Activated T-helper 2 cell treated with anti-CD3 and anti-CD28 coated beads, Interferon-gamma antibody, Interleukin-2, Interleukin-4, amounts not matched to agents 10 μg/mL and 5 μg/mL and 100 μg/mL, durations not matched to agents 14 hours and 24 hours and 36 hours (primary cell): ENCODE results near the gene MYO1F. TPM values are rescaled to one million over a fixed set of nuclear protein-coding genes. Genes with fewer than 3 reads are reported as not detected.

Experiments used
- DNase-seq: peaks from one replicate; pipeline ENCODE4 v3.0.0; 2021; ENCODE audit warnings: low spot score
- H3K27ac Mint-ChIP-seq: one replicate; pipeline ENCODE4 v1.8.0; 2021; ENCODE audit warnings: mixed read lengths
- H3K27me3 Mint-ChIP-seq: one replicate; pipeline ENCODE4 v1.8.0; 2021; ENCODE audit warnings: low read depth, mixed read lengths
- H3K36me3 Mint-ChIP-seq: one replicate; pipeline ENCODE4 v1.8.0; 2021; ENCODE audit warnings: low read depth, mixed read lengths
- H3K4me1 Mint-ChIP-seq: one replicate; pipeline ENCODE4 v1.8.0; 2021; ENCODE audit warnings: low read depth, mixed read lengths
- H3K4me3 Mint-ChIP-seq: one replicate; pipeline ENCODE4 v1.8.0; 2021; ENCODE audit warnings: low read depth, mild to moderate bottlenecking, moderate library complexity, mixed read lengths
- H3K9me3 Mint-ChIP-seq: one replicate; pipeline ENCODE4 v1.8.0; 2021; ENCODE audit warnings: mixed read lengths
- intact Hi-C: fragments of 100-400 bp; cut with micrococcal nuclease; formaldehyde crosslinking; loops from one replicate; pipeline ENCODE4 v1.15.1; 2023
- total RNA-seq: library from RNA; stranded (reverse); gene quantifications from 2 replicates; pipeline ENCODE4 v1.2.3, GENCODE V29; 2022

MYO1F gene
- total RNA-seq, 1 donor from 2014 or later: 43.9 TPM

DNA sequence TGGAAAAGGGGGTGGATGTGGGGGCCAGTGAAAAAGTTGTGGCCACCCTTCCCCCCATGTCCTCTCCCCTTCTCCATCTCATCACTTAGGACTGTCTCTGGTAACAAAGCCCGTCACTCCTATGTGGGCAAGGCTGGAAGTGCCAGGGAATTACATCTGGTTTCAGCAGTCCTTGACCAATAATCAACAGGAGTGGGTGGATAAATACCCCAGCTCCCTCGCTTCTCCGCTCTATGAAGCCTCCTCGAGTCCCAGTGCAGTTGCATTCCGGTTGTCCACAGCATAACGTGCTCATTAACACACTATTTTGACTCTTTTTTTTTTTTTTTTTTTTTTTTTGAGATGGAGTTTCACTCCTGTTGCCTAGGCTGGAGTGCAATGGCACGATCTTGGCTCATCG, 31.5 kb downstream of the MYO1F start:
- no peak overlapping the region for H3K27ac Mint-ChIP-seq
- no peak for DNase-seq
- peaks cover 29% of the 10 kb centered on the region for H3K36me3 Mint-ChIP-seq
- no peaks in the 10 kb centered on the region for H3K4me1 Mint-ChIP-seq
- no peak overlapping the region for H3K4me3 Mint-ChIP-seq
- H3K9me3 Mint-ChIP-seq: no peaks in the 10 kb centered on the region
- H3K27me3 Mint-ChIP-seq: no peaks in the 10 kb centered on the region
- intact Hi-C loops: no loop called here

DNA sequence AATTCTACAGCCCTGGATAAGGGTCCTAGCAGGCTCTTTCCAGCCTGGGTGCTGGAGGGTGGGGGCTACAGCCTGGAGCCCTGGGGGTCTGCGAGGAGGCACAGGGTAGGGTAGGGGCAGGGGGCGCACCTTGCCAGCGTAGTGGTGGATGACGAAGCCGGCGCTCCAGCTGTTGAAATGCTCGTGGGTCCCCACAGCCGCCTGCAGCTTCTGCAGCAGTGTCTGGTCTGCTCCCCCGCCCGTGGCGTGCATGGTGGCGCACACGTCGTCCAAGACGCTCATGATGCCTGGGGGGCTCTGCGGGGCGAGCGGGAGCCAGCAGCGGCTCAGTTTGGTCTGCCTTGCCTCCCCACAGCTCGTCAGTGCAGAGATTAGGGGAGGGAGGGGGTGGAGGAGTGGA, 33.1 kb downstream of the MYO1F start:
- intact Hi-C loops: no loop called here
- Mint-ChIP-seq H3K9me3 (no peaks in the 10 kb centered on the region), H3K4me3 (no peak overlapping the region), H3K27ac (no peak overlapping the region), H3K27me3 (no peaks in the 10 kb centered on the region), H3K36me3 (peaks cover 31% of the 10 kb centered on the region), H3K4me1 (no peaks in the 10 kb centered on the region)
- DNase-seq: no peak

DNA sequence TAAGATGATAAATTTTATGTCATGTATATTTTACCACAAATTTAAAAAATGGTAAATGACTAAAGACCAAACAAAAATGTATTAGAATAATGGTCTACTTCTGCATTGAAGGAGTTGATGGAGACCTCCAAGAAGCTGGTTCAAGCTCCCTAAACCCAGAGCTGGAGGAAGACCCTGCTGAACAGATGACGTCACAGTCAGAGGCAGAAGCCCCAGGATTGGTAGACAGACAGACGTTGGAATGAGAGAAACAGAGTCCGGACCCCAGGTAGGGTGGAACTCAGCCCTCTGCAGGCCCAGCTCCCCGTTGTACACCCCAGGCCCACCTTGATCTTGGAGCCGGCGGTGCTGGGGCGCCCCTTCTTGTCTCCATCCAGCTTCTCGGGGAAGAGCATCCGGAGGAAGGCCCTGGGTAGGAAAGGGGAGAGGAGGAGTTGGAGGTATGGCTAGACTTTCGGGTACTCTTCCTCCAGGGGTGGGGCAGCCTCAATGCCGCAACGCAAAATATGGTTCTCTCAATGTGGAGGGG, 37.6 kb downstream of the MYO1F start:
- Mint-ChIP-seq H3K4me3 (no peak overlapping the region), H3K27me3 (no peaks in the 10 kb centered on the region), H3K36me3 (peaks cover 37% of the 10 kb centered on the region), H3K9me3 (no peaks in the 10 kb centered on the region), H3K27ac (no peak overlapping the region), H3K4me1 (no peaks in the 10 kb centered on the region)
- intact Hi-C loops: no loop called here
- DNase-seq: no peak

DNA sequence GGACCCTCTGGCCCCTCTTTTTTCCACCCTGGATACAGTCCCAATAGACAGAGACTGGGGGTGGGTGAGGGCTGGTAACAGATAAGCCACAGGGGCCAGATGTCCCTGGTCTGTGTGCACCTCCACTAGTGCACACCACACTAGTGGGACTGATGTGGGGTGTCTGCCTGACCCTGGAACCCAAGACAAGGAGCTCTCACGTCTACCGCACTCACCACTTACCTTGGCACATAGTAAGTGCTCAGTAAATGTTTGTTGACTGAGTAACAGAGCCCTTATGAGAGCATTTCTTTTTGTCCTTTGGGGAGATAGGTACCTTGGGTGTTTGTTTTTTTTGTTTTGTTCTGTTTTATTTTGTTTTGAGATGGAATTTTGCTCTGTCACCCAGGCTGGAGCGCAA, 40.1 kb downstream of the MYO1F start:
- Mint-ChIP-seq H3K36me3 (peaks cover 39% of the 10 kb centered on the region), H3K4me3 (no peak overlapping the region), H3K4me1 (no peaks in the 10 kb centered on the region), H3K27me3 (no peaks in the 10 kb centered on the region), H3K9me3 (no peaks in the 10 kb centered on the region), H3K27ac (no peak overlapping the region)
- no peak for DNase-seq
- intact Hi-C loops: no loop called here

DNA sequence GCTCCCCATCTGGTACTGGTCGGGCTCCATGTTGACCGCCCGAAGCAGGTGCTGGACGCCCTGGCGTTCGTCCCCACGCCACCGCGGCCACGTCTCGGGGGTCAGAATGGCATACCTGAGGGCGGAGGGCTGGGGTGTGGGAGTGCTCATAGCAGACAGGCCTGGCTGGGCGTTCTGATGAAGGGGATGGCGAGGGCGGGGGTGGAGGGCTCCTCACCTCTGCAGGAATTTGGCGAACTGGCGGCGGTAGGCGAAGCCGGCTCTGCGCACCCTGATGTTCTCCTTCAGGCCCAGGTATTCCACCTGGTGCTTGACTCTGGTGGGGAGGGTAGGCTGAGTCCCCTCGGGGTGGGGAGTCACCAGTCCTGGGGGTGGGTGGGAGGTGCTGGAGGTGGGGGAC, 41.0 kb downstream of the MYO1F start:
- Mint-ChIP-seq H3K4me3 (no peak overlapping the region), H3K9me3 (no peaks in the 10 kb centered on the region), H3K36me3 (peaks cover 40% of the 10 kb centered on the region), H3K27ac (no peak overlapping the region), H3K27me3 (no peaks in the 10 kb centered on the region), H3K4me1 (no peaks in the 10 kb centered on the region)
- no peak for DNase-seq
- intact Hi-C loops: no loop called here

DNA sequence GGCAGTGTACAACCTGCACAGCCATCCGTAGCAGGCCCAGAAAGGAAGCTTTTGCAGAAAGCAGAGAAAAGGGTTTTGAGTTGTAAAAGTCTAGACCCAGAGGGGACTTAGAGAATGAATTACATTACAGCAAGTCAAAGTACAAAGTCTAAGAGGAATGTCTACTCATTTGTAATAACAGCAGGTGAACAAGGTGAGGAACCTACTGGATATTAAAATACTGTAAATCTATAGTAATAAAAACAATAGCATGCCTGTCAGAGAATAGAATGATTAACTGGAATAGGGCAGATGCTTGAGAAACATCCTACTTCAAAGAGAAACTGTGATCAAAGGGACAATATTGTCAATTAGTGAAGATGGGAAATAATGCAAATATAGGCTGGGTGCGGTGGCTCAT, 45.0 kb downstream of the MYO1F start:
- Mint-ChIP-seq H3K27me3 (no peaks in the 10 kb centered on the region), H3K36me3 (peaks cover 63% of the 10 kb centered on the region), H3K9me3 (no peaks in the 10 kb centered on the region), H3K4me1 (no peaks in the 10 kb centered on the region), H3K27ac (peak overlapping the region; percentile 28), H3K4me3 (no peak overlapping the region)
- DNase-seq: no peak
- intact Hi-C loops: no loop called here

DNA sequence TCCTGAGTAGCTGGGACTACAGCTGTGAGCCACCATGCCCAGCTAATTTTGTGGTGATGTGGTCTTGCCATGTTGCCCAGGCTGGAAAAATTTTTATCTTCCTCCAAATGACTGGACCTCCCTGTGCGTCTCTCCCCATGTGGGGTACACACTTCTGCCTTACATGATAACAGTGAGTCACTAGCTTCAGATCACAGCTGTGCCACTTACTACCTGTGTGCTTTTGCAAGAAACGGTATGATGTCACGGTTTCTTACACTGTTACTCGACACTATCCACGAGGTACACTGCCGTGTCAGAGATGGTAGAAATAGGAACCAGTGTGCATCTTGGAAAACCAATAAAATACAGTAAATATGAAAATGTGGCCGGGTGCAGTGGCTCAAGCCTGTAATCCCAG, 45.8 kb downstream of the MYO1F start:
- Mint-ChIP-seq H3K4me3 (no peak overlapping the region), H3K9me3 (no peaks in the 10 kb centered on the region), H3K27me3 (no peaks in the 10 kb centered on the region), H3K27ac (no peak overlapping the region), H3K36me3 (peaks cover 63% of the 10 kb centered on the region), H3K4me1 (no peaks in the 10 kb centered on the region)
- intact Hi-C loops: no loop called here
- DNase-seq: no peak

DNA sequence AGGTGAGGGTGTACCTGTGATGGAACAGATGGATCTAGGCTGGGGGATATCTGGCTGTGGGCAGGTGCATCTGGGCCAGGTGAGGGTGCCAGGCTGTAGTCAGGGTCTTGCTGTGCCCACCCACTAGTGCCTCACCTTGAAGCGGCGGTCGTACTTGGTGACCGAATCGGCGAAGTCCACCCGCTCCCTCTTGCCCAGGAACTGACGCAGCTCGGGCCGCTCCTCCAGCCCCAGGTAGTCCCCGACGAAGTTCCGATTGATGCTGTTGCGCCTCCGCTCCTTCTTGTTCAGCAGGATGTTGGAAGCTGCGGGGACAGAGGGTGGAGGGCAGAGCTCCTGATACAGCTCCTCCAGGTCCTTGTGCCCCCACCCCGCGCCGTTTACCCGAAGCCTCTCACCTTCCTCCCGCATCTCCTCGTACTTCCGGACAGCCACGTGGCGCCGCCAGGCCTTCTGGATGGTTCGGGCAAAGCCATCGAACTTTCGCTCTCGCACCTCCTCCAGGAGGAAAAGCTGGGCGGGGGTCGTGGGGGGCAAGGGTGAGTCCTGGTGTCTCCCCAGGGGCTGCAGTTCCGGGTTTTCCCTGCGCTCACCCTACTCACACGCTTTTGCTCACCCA, 47.1 kb downstream of the MYO1F start:
- no peaks in the 10 kb centered on the region for H3K27me3 Mint-ChIP-seq
- no peak overlapping the region for H3K4me3 Mint-ChIP-seq
- H3K27ac Mint-ChIP-seq: no peak overlapping the region
- H3K9me3 Mint-ChIP-seq: no peaks in the 10 kb centered on the region
- no peaks in the 10 kb centered on the region for H3K4me1 Mint-ChIP-seq
- intact Hi-C loops: no loop called here
- DNase-seq: no peak
- H3K36me3 Mint-ChIP-seq: peaks cover 52% of the 10 kb centered on the region

DNA sequence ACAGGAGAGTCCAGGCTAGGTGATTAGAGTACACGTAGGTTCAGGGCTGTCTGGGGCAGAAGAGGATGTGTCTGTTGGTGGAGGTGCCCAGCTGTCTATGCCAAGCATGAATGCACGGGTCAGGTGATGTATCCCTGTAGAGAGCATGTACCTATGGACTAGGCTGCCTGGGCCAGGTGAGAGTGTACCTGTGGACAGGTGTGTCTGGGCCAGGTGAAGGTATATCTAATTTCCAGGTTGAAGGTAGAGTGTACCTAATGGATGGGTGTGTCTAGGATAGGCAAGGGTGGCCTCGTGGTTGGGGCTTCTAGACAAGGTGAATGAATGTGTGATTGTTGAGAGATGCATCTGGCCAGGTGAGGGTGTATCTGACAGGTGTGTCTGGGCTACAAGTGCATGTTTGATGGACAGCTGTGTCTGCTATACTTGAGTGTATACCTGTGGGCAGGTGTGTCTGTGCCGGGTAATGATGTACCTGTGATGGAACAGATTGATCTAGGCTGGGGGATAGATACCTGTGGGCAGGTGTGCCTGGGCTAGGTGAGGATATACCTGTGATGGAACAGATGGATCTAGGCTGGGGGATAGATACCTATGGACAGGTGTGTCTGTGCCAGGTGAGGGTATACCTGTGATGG, 47.8 kb downstream of the MYO1F start:
- Mint-ChIP-seq H3K36me3 (peaks cover 51% of the 10 kb centered on the region), H3K4me1 (no peaks in the 10 kb centered on the region), H3K27ac (no peak overlapping the region), H3K4me3 (no peak overlapping the region), H3K27me3 (no peaks in the 10 kb centered on the region), H3K9me3 (no peaks in the 10 kb centered on the region)
- no peak for DNase-seq
- intact Hi-C loops: no loop called here

DNA sequence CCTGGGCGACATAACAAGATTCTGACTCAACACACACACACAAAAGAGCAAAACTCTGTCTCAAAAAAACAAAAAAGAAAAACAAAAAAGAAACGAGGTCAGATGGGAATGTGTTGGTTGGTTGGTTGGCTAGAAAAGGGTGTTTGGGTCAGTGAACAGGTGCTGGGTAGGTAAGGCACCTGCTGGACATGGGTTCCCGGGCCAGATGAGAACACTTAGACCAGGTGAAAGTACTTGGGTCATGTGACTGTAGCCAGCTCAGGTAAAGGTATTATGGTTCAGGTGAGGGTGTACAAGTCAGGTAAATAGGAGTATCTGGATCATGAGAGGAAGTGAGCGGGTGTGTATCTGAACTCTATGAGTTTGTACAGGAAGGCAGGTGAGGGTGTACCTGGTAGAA, 48.7 kb downstream of the MYO1F start:
- Mint-ChIP-seq H3K36me3 (peaks cover 49% of the 10 kb centered on the region), H3K4me3 (no peak overlapping the region), H3K27me3 (no peaks in the 10 kb centered on the region), H3K27ac (no peak overlapping the region), H3K9me3 (no peaks in the 10 kb centered on the region), H3K4me1 (no peaks in the 10 kb centered on the region)
- intact Hi-C loops: no loop called here
- no peak for DNase-seq

DNA sequence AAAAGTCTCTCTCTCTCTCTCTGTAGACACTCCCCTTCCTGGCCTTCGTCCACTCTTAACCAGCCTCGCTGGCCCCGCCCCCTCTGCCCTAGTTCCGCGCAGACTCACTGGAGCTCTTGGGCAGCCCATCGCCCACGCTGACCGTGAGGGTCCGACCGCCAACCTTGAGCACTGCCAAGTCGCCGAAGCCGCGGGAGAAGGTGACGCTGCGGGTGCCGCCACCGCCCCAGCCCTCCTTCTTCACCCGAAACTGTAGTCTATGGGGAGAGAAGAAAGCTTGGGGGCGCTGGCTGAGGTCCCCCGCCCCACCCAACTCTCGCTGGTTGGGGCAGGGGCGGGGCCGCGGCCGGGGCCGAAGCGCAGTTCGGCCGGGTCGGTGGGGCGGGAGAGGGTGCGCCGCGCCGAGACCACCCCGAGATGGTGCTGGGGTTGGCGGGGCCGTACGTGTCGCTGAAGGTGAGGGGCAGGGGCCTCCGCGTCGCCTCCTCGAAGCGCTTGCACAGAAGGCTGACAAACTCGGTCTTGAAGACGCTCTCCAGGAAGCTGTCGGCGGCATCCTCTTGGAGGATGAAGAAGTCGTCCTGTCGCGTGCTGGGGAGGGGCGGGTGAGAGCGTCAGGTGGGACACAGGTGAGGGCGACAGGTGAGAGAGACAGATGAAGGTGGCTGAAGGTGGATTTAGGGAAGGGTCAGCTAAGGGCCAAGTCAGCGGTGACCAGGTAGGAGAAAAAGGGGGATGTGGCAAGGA, 50.7 kb downstream of the MYO1F start:
- Mint-ChIP-seq H3K27ac (no peak overlapping the region), H3K4me1 (no peaks in the 10 kb centered on the region), H3K9me3 (no peaks in the 10 kb centered on the region), H3K36me3 (peaks cover 46% of the 10 kb centered on the region), H3K27me3 (no peaks in the 10 kb centered on the region), H3K4me3 (no peak overlapping the region)
- no peak for DNase-seq
- intact Hi-C loops: no loop called here

DNA sequence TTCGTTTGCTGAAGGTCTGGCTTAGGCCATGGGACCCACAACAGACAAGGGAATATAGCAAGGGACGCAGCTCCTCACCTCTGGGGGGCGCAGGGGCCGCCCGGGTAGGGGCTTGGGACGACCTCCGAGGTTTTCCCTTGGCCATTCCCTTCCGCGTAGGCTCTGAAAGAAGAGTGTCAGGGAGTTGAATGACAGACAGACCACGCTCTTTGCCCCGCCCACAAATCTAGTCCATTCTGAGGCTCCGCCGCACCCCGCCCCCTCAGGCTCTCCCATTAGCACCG, 51.9 kb downstream of the MYO1F start:
- intact Hi-C loops: no loop called here
- Mint-ChIP-seq H3K4me1 (no peaks in the 10 kb centered on the region), H3K36me3 (peaks cover 48% of the 10 kb centered on the region), H3K4me3 (no peak overlapping the region), H3K9me3 (no peaks in the 10 kb centered on the region), H3K27me3 (no peaks in the 10 kb centered on the region), H3K27ac (no peak overlapping the region)
- no peak for DNase-seq

DNA sequence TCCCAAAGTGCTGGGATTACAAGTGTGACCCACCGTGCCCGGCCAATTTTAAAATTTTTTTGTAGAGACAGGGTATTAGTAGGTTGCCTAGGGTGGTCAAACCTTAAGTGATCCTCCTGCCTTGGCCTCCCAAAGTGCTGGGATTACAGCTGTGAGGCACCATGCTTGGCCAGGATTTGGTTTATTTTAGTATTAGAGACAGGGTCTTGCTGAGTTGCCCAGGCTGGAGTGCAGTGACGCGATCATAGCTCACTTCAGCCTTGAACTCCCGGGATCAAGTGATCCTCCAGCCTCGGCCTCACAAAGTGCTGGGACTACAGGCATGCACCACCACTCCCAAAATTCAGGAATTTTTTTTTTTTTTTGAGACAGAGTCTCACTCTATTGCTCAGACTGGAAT, 57.9 kb downstream of the MYO1F start:
- no peak overlapping the region for H3K27ac Mint-ChIP-seq
- no peaks in the 10 kb centered on the region for H3K9me3 Mint-ChIP-seq
- intact Hi-C loops: loop anchor here (5.0 to 10.0 kb wide), 2 partner anchors 77 to 105 kb away; partner anchors contain the start of genes HNRNPM and MARCHF2

More for the DNA sequence above, 57.9 kb downstream of the MYO1F start:
- Mint-ChIP-seq H3K36me3 (peaks cover 21% of the 10 kb centered on the region), H3K27me3 (no peaks in the 10 kb centered on the region), H3K4me1 (peaks cover 32% of the 10 kb centered on the region), H3K4me3 (no peak overlapping the region)
- DNase-seq: no peak
